HCT116 (cell line): ENCODE measurements around the gene GALK2.

Experiments
- ATF3 ChIP-seq: IDR thresholded peaks from 2 replicates; pipeline ENCODE4 v1.6.1; 2012
- CEBPB ChIP-seq: IDR thresholded peaks from 2 replicates; pipeline ENCODE4 v1.6.1; 2012; ENCODE audit warnings: low read depth
- CTCF ChIP-seq, 3 experiments: fragments of 200-600 bp in 1 of 3; sonication (generic) in 1 of 3; IDR thresholded peaks in 2 of 3; conservative IDR thresholded peaks in 1 of 3; 2 replicates each; pipeline ENCODE4 v1.5.1; 2012 to 2017; ENCODE audit warnings: low read depth in 2 of 3, low read length in 2 of 3, antibody characterized with exemption in 1 of 3, borderline replicate concordance in 1 of 3, control low read depth in 1 of 3, mild to moderate bottlenecking in 1 of 3, mixed read lengths in 1 of 3, mixed run types in 1 of 3, moderate library complexity in 1 of 3; ENCODE audit not compliant: insufficient read depth in 1 of 3
- EZH2 ChIP-seq: fragments of 200-600 bp; sonication (generic); IDR thresholded peaks from 2 replicates; pipeline ENCODE4 v1.6.1; 2017; ENCODE audit warnings: antibody characterized with exemption, mixed run types
- EZH2phosphoT487 ChIP-seq: fragments of 200-600 bp; IDR thresholded peaks from 2 replicates; pipeline ENCODE4 v1.6.1; 2018; ENCODE audit warnings: antibody characterized with exemption, borderline replicate concordance
- MAX ChIP-seq: IDR thresholded peaks from 2 replicates; pipeline ENCODE4 v1.6.1; 2012
- POLR2A ChIP-seq: IDR thresholded peaks from 2 replicates; pipeline ENCODE4 v1.7.0; 2011; ENCODE audit warnings: borderline replicate concordance; ENCODE audit not compliant: insufficient read depth, insufficient read length; ENCODE audit errors: extremely low read depth
- POLR2AphosphoS5 ChIP-seq: IDR thresholded peaks from 2 replicates; pipeline ENCODE4 v1.6.1; 2011; ENCODE audit warnings: mild to moderate bottlenecking, low read depth, low read length, moderate library complexity
- RAD21 ChIP-seq: IDR thresholded peaks from 2 replicates; pipeline ENCODE4 v1.6.1; 2012; ENCODE audit warnings: low read depth, mild to moderate bottlenecking
- SP1 ChIP-seq: IDR thresholded peaks from 2 replicates; pipeline ENCODE4 v1.6.1; 2012; ENCODE audit warnings: low read depth
- SRF ChIP-seq: IDR thresholded peaks from 2 replicates; pipeline ENCODE4 v1.6.1; 2012; ENCODE audit warnings: low read depth
- YY1 ChIP-seq: IDR thresholded peaks from 2 replicates; pipeline ENCODE4 v1.6.1; 2011; ENCODE audit warnings: low read length, low read depth, moderate library complexity, mild to moderate bottlenecking; ENCODE audit not compliant: insufficient replicate concordance; ENCODE audit errors: extremely low read depth

GRCh38 chr15:49188933-49189332 is 18.9 kb downstream of the GALK2 start:
- TF ChIP-seq CTCF (IDR thresholded peaks at IDR 0.05 in 2 of 3, conservative IDR thresholded peaks at IDR 0.05 in 1 of 3; ENCODE audit: borderline replicate concordance in 1 of 3, insufficient read depth in 1 of 3, low read depth in 2 of 3, low read length in 2 of 3) (no peak), MAX (no peak), EZH2 (no peak), POLR2A (no peak), ATF3 (no peak), POLR2AphosphoS5 (no peak), SP1 (no peak), RAD21 (no peak), EZH2phosphoT487 (no peak), YY1 (no peak), SRF (no peak), CEBPB (no peak)
